ENCODE results near the gene HOXC9. TPM values are rescaled to one million over a fixed set of nuclear protein-coding genes. Genes with fewer than 3 reads are reported as not detected.

Gene HOXC9
- total RNA-seq, 1 donor from 2014 or later = not detected

GRCh38 chr12:54015018-54015931 is 15.3 kb downstream of the HOXC9 start:
- Mint-ChIP-seq H3K4me3 (ENCODE audit: unreplicated experiment) (no peak overlapping the region), H3K27ac (ENCODE audit: unreplicated experiment) (no peak overlapping the region), H3K36me3 (ENCODE audit: low read depth) (no peaks in the 10 kb centered on the region), H3K4me1 (ENCODE audit: low read depth) (peaks cover 17% of the 10 kb centered on the region), H3K27me3 (ENCODE audit: low read depth) (peaks cover 73% of the 10 kb centered on the region), H3K9me3 (ENCODE audit: low read depth) (no peaks in the 10 kb centered on the region)
- DNase-seq (ENCODE audit: low spot score) = no peak
- no peak for TF ChIP-seq CTCF (IDR thresholded peaks at IDR 0.05)

- no peak for TF ChIP-seq CTCF (IDR thresholded peaks at IDR 0.05)
- no peak overlapping the region for H3K27ac Mint-ChIP-seq (ENCODE audit: unreplicated experiment)
- peaks cover 17% of the 10 kb centered on the region for H3K4me1 Mint-ChIP-seq (ENCODE audit: low read depth)
- no peak for DNase-seq (ENCODE audit: low spot score)
- H3K4me3 Mint-ChIP-seq (ENCODE audit: unreplicated experiment) = no peak overlapping the region
- H3K36me3 Mint-ChIP-seq (ENCODE audit: low read depth) = no peaks in the 10 kb centered on the region
- no peaks in the 10 kb centered on the region for H3K9me3 Mint-ChIP-seq (ENCODE audit: low read depth)
- peaks cover 75% of the 10 kb centered on the region for H3K27me3 Mint-ChIP-seq (ENCODE audit: low read depth)
These were observed 16.1 kb downstream of the HOXC9 start for GRCh38 chr12:54016051-54016450.

- DNase-seq (ENCODE audit: low spot score) = no peak
- H3K27ac Mint-ChIP-seq (ENCODE audit: unreplicated experiment) = no peak overlapping the region
- no peak for TF ChIP-seq CTCF (IDR thresholded peaks at IDR 0.05)
- H3K27me3 Mint-ChIP-seq (ENCODE audit: low read depth) = peaks cover 75% of the 10 kb centered on the region
- peaks cover 17% of the 10 kb centered on the region for H3K4me1 Mint-ChIP-seq (ENCODE audit: low read depth)
- H3K9me3 Mint-ChIP-seq (ENCODE audit: low read depth) = no peaks in the 10 kb centered on the region
- H3K36me3 Mint-ChIP-seq (ENCODE audit: low read depth) = no peaks in the 10 kb centered on the region
- no peak overlapping the region for H3K4me3 Mint-ChIP-seq (ENCODE audit: unreplicated experiment)
These were observed 16.6 kb downstream of the HOXC9 start for GRCh38 chr12:54016478-54016964.

DNA sequence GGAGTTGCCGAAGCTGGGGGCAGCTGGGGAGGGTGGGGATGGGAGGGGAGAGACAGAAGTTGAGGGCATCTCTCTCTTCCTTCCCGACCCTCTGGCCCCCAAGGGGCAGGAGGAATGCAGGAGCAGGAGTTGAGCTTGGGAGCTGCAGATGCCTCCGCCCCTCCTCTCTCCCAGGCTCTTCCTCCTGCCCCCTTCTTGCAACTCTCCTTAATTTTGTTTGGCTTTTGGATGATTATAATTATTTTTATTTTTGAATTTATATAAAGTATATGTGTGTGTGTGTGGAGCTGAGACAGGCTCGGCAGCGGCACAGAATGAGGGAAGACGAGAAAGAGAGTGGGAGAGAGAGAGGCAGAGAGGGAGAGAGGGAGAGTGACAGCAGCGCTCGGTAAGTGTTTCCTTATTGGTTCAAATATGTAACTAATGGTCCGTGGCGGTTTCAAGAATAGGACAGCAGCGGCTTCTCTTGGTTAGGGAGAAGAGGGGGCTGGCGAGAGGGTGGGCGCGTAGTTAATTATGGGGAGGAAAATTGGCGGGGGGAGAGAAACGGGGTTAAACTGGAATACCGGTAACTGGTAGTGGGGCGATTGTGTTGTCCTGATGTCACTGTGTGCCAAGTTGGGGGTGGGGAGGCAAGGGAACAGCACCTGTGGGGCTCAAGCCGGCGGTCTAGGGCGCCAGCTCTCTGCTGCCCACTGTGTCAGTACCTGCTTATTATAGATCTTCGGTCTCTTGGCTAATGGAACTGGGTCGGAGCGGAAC is 17.2 kb downstream of the HOXC9 start:
- no peaks in the 10 kb centered on the region for H3K9me3 Mint-ChIP-seq (ENCODE audit: low read depth)
- no peak for DNase-seq (ENCODE audit: low spot score)
- peaks cover 17% of the 10 kb centered on the region for H3K4me1 Mint-ChIP-seq (ENCODE audit: low read depth)
- peak overlapping the region; percentile 74 for H3K4me3 Mint-ChIP-seq (ENCODE audit: unreplicated experiment)
- peaks cover 79% of the 10 kb centered on the region for H3K27me3 Mint-ChIP-seq (ENCODE audit: low read depth)
- TF ChIP-seq CTCF (IDR thresholded peaks at IDR 0.05) = peak; percentile 22
- H3K36me3 Mint-ChIP-seq (ENCODE audit: low read depth) = no peaks in the 10 kb centered on the region
- no peak overlapping the region for H3K27ac Mint-ChIP-seq (ENCODE audit: unreplicated experiment)

DNA sequence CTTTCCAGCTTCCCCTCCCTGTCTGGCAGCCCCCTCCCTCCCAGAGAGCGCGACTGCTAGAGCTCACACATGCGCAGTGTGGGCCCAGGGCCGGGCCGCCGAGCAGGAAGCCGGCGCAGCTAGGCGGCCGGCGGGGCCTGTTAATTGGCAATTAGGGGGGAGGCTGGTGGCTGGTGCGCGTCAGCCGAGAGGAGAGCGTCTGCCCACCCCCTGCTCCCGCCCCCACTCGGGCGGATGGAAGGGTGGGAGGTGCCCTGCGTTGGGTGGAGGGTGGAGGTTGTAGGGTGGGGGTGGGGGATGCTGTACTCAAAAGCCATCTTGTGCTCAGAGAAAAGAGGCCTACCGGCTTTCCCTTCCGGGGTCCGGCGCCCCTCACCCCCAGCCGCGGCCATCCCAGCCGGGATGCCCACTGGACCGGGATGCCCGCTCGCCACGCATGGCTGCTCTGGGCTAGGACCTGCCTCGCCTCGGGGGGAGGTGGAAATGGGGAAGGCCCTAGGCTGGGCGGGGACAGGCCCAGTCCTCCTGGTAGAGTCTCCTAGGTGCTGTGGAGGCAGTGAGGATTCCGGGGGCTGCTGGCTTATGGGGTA is 18.0 kb downstream of the HOXC9 start:
- Mint-ChIP-seq H3K4me3 (ENCODE audit: unreplicated experiment) (peak overlapping the region; percentile 74), H3K4me1 (ENCODE audit: low read depth) (peaks cover 17% of the 10 kb centered on the region), H3K36me3 (ENCODE audit: low read depth) (no peaks in the 10 kb centered on the region), H3K27me3 (ENCODE audit: low read depth) (peaks cover 79% of the 10 kb centered on the region), H3K9me3 (ENCODE audit: low read depth) (no peaks in the 10 kb centered on the region), H3K27ac (ENCODE audit: unreplicated experiment) (no peak overlapping the region)
- no peak for DNase-seq (ENCODE audit: low spot score)
- TF ChIP-seq CTCF (IDR thresholded peaks at IDR 0.05) = no peak

Data from chondrocyte (in vitro differentiated cells).